GM12878 (cell line): Measurements from ENCODE around the gene WHRN. TPM values are rescaled to one million over a fixed set of nuclear protein-coding genes. Genes with fewer than 3 reads are reported as not detected.
A peak's percentile ranks its signal among the peaks of the same experiment; 100 is the strongest.

Experiments
- ATAC-seq: fragments of 200-7000 bp; cut with Tn5 transposase; 3 replicates; pipeline ENCODE4 v1.9.1; 2020; ENCODE audit warnings: mild to moderate bottlenecking, moderate library complexity
- BruUV-seq: library from RNA; stranded (reverse); fragments of 400-500 nt; replicated peaks from 2 replicates; lab custom pipeline; 2021; lab: Mats Ljungman, UMichigan
- CTCF ChIA-PET: fragments of 300-600 bp; sonication (Branson Sonifier 250); formaldehyde crosslinking; extraction: SDS; loops from one replicate; lab custom pipeline; 2021; ENCODE audit warnings: inconsistent platforms; lab: Yijun Ruan, JAX
- POLR2A ChIA-PET: fragments of 350-600 bp; formaldehyde crosslinking; extraction: SDS; loops from one replicate; lab custom pipeline; 2021; ENCODE audit warnings: inconsistent platforms; lab: Charles Lee
- RAD21 ChIA-PET: fragments of 300-600 bp; sonication (Branson Sonifier 250); formaldehyde crosslinking; loops from one replicate; lab custom pipeline; 2023; ENCODE audit warnings: antibody characterized with exemption; ENCODE audit not compliant: unreplicated experiment; lab: Charles Lee
- SMC1A ChIA-PET: fragments of 300-600 bp; sonication (Branson Sonifier 250); formaldehyde crosslinking; loops from one replicate; lab custom pipeline; 2023; ENCODE audit not compliant: unreplicated experiment, uncharacterized antibody; lab: Charles Lee
- DNase-seq: peaks from one replicate; pipeline ENCODE4 v3.0.0-alpha.2; 2011; ENCODE audit warnings: low read depth, low spot score
- FAIRE-seq: peaks from 3 replicates; lab custom pipeline; 2011; peaks lifted over from hg19 to GRCh38; lab: Jason Lieb, UNC
- H2AFZ ChIP-seq: 2 replicates; pipeline ENCODE4 v1.6.0; 2011; ENCODE audit warnings: low read depth, low read length, control low read depth; ENCODE audit not compliant: control insufficient read depth
- H3K27ac ChIP-seq: 2 replicates; pipeline ENCODE4 v1.5.1; 2011; ENCODE audit warnings: control low read depth; ENCODE audit not compliant: control insufficient read depth, insufficient read depth
- H3K27me3 ChIP-seq, 2 experiments: replicated peaks in 1 of 2; 2 replicates each; pipeline versions ENCODE4 v1.6.0 to v1.6.1; 2011; ENCODE audit warnings: low read length in 1 of 2; ENCODE audit not compliant: control insufficient read depth in 2 of 2, insufficient read depth in 2 of 2
- H3K36me3 ChIP-seq, 2 experiments: 2 replicates each; pipeline ENCODE4 v1.5.1; 2011; ENCODE audit warnings: low read length in 1 of 2; ENCODE audit not compliant: control insufficient read depth in 2 of 2, insufficient read depth in 2 of 2
- H3K4me1 ChIP-seq: 2 replicates; pipeline ENCODE4 v1.6.1; 2011; ENCODE audit warnings: mild to moderate bottlenecking, low read length, moderate library complexity, mixed read lengths; ENCODE audit not compliant: control insufficient read depth, insufficient read depth
- H3K4me2 ChIP-seq: 2 replicates; pipeline ENCODE4 v1.6.0; 2011; ENCODE audit warnings: control low read depth; ENCODE audit not compliant: control insufficient read depth, insufficient read depth
- H3K4me3 ChIP-seq: fragments of 200-600 bp; sonication (generic); 2 replicates; pipeline ENCODE4 v1.5.1; 2016
- H3K79me2 ChIP-seq: 2 replicates; pipeline ENCODE4 v1.6.0; 2011; ENCODE audit warnings: low read length; ENCODE audit not compliant: control insufficient read depth, insufficient read depth
- H3K9ac ChIP-seq: 2 replicates; pipeline ENCODE4 v1.8.0; 2011; ENCODE audit warnings: low read length, control low read depth, mixed read lengths; ENCODE audit not compliant: control insufficient read depth, insufficient read depth
- H3K9me3 ChIP-seq: replicated peaks from 3 replicates; pipeline ENCODE4 v1.5.1; 2011; ENCODE audit warnings: mild to moderate bottlenecking, low read length; ENCODE audit not compliant: control insufficient read depth, insufficient read depth
- H4K20me1 ChIP-seq: 2 replicates; pipeline ENCODE4 v1.6.0; 2011; ENCODE audit not compliant: control insufficient read depth, insufficient read depth
- EED ChIP-seq: sonication (generic); IDR thresholded peaks from 2 replicates; pipeline ENCODE4 v1.6.1; 2016; ENCODE audit warnings: antibody characterized with exemption, low read depth
- MEF2A ChIP-seq: IDR thresholded peaks from 2 replicates; pipeline ENCODE4 v1.6.1; 2011; ENCODE audit warnings: low read depth, mild to moderate bottlenecking, low read length, moderate library complexity; ENCODE audit not compliant: insufficient read depth
- WGBS: methylation state at CpG from one replicate; pipeline ENCODE4 v1.1.6; 2016; ENCODE audit warnings: low lambda C conversion rate; ENCODE audit not compliant: insufficient replicate concordance, insufficient coverage; ENCODE audit errors: missing lambda C conversion rate; 5-methylcytosine and 5-hydroxymethylcytosine counted together
- in situ Hi-C: fragments of 300-500 bp; cut with MboI; formaldehyde crosslinking; loops from 9 replicates; pipeline ENCODE4 v1.14.3; 2018; ENCODE audit warnings: mixed read lengths
- intact Hi-C: fragments of 100-400 bp; cut with micrococcal nuclease; formaldehyde crosslinking; loops from one replicate; pipeline ENCODE4 v1.14.2; 2022; ENCODE audit not compliant: unreplicated experiment
- polyA plus RNA-seq, 11 experiments: library from polyadenylated mRNA; depleted of rRNA in 4 of 11; unstranded in 6 of 11; stranded (reverse) in 5 of 11; fragments of >200 nt; fragmentation: Nextera tagmentation in 4 of 11; fragmentation: Illumina TruSeq in 1 of 11; extraction: Ambion mirVana in 4 of 11; extraction: Trizol in 1 of 11; gene quantifications; 1 replicate in 1 of 11; 2 replicates in 10 of 11; pipeline versions ENCODE4 v1.2.1 to v1.2.3, GENCODE V29; 2011 to 2016; ENCODE audit warnings: inconsistent platforms in 2 of 11, missing spikeins in 2 of 11, low read depth in 1 of 11
- total RNA-seq, 4 experiments: library from RNA; depleted of rRNA in 3 of 4; stranded (reverse); fragments of >200 nt in 3 of 4; fragmentation: Illumina TruSeq in 1 of 4; extraction: Trizol in 1 of 4; gene quantifications; 2 replicates each; pipeline versions ENCODE4 v1.2.1 to v1.2.3, GENCODE V29; 2013 to 2021

WHRN gene
- total and polyA plus RNA-seq, 10 of the 15 experiments (the other 5 are each of a cell fraction or from before 2014, with no cell fraction given), result 0.04 to 18.2 (median 0.68) TPM; not detected in 1

DNA sequence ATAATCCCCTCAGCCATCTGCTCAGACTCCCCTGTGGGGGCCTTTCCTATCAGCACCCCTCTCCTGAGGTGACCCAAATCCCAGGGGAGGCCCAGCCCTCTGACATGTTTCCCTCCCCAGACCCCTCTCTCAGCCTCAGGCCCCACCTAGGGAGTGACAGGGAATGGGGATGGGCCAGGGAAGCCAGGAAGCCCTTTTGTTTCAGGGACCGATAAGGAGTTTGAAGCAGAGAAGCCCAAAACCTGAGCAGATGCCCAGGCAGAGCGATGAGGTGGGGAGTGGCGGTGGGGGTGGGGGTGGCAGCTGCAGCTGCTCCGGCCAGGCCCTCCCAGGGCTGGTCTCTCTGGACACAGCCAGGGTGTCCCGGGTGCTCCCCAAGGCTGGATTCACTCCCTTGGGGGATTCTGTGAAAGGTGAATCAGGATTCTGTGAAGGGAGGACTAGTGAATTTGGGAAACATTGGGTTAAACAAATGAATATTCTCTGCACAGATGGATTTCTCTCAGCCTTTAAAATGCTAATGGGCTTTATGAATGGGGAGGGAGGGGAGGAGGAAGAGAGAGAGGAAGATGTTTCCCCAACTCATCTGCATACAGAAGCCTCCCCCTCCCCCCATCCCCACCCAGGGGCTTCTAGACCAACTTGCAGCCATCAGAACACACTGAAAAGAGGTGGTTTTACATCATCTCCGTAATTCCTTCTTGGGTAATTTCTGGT, 134.9 kb downstream of the WHRN start:
- H3K27ac ChIP-seq, result peak overlapping the region; percentile 99
- DNase-seq (no peak), FAIRE-seq (no peak), ATAC-seq (no peak)
- WGBS, result 74% methylated on average over 4 of the region's 6 CpGs
- TF ChIP-seq MEF2A (no peak), EED (no peak)
- no TSS peak for BruUV-seq
- ChIA-PET CTCF (interaction anchor here (3.9 kb wide), 1 partner anchor 15 kb away, joined by 48 read pairs; the partner anchor contains the start of gene AKNA), POLR2A (interaction anchor here (0.6 to 13.2 kb wide), 5 partner anchors 7 to 132 kb away, joined by 3 to 312 read pairs (median 4); partner anchors contain the start of gene AKNA), SMC1A (interaction anchor here (13.9 kb wide), 1 partner anchor 17 kb away, joined by 327 read pairs; the partner anchor contains the start of gene AKNA), RAD21 (interaction anchor here (0.5 to 12.9 kb wide), 4 partner anchors 17 to 33 kb away, joined by 3 to 251 read pairs (median 4); partner anchors contain the start of gene AKNA)
- H3K9me3 ChIP-seq, result no peaks in the 10 kb centered on the region
- no peak overlapping the region for H3K4me3 ChIP-seq
- no peaks in the 10 kb centered on the region for H3K27me3 ChIP-seq
- H3K4me2 ChIP-seq, result no peak overlapping the region
- H3K9ac ChIP-seq, result no peak overlapping the region
- intact Hi-C loops (no loop called here), in situ Hi-C loops (no loop called here)
- H4K20me1 ChIP-seq, result no peaks in the 10 kb centered on the region
- H3K36me3 ChIP-seq, result peaks cover 39 to 43% of the 10 kb centered on the region in 2 experiments
- H3K79me2 ChIP-seq, result peaks cover 42% of the 10 kb centered on the region
- no peak overlapping the region for H2AFZ ChIP-seq
- peaks cover 79% of the 10 kb centered on the region for H3K4me1 ChIP-seq
